Testis (tissue), 2 donors: ENCODE results near the gene MET.

Experiments
- POLR2A ChIP-seq: fragments of 450-650 bp; IDR thresholded peaks from one replicate; pipeline ENCODE4 v1.6.1; 2017; ENCODE audit warnings: antibody characterized with exemption, mild to moderate bottlenecking, moderate library complexity
- TF ChIP-seq, protein P1 (sequence below), 3 experiments: fragments of 450-650 bp in 2 of 3; fragments of 200-600 bp in 1 of 3; sonication (generic) in 1 of 3; IDR thresholded peaks; one replicate each; pipeline ENCODE4 v1.5.1; 2016 to 2019; ENCODE audit warnings: antibody characterized with exemption in 3 of 3, mild to moderate bottlenecking in 2 of 3, moderate library complexity in 1 of 3

DNA sequence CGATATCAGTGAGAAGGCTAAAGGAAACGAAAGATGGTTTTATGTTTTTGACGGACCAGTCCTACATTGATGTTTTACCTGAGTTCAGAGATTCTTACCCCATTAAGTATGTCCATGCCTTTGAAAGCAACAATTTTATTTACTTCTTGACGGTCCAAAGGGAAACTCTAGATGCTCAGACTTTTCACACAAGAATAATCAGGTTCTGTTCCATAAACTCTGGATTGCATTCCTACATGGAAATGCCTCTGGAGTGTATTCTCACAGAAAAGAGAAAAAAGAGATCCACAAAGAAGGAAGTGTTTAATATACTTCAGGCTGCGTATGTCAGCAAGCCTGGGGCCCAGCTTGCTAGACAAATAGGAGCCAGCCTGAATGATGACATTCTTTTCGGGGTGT is 27.7 kb downstream of the MET start:
- TF ChIP-seq, protein P1, sequence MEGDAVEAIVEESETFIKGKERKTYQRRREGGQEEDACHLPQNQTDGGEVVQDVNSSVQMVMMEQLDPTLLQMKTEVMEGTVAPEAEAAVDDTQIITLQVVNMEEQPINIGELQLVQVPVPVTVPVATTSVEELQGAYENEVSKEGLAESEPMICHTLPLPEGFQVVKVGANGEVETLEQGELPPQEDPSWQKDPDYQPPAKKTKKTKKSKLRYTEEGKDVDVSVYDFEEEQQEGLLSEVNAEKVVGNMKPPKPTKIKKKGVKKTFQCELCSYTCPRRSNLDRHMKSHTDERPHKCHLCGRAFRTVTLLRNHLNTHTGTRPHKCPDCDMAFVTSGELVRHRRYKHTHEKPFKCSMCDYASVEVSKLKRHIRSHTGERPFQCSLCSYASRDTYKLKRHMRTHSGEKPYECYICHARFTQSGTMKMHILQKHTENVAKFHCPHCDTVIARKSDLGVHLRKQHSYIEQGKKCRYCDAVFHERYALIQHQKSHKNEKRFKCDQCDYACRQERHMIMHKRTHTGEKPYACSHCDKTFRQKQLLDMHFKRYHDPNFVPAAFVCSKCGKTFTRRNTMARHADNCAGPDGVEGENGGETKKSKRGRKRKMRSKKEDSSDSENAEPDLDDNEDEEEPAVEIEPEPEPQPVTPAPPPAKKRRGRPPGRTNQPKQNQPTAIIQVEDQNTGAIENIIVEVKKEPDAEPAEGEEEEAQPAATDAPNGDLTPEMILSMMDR (IDR thresholded peaks at IDR 0.05) = no peak
- no peak for TF ChIP-seq POLR2A
